Breast epithelium (tissue), 4 donors: ENCODE results near the gene DPEP3. TPM values are rescaled to one million over a fixed set of nuclear protein-coding genes. Genes with fewer than 3 reads are reported as not detected.

ENCODE experiments used
- DNase-seq, 2 donors: peaks; one replicate each; pipeline ENCODE4 v3.0.0-alpha.2; 2019; ENCODE audit warnings: low spot score in 2 of 2
- H3K27ac ChIP-seq, 2 donors: fragments of 200-600 bp; sonication (generic) in 1 of 2; one replicate each; pipeline ENCODE4 v1.5.1; 2016 to 2019; ENCODE audit warnings: mild to moderate bottlenecking in 1 of 2
- H3K27me3 ChIP-seq, 2 donors: fragments of 200-600 bp; sonication (generic) in 1 of 2; one replicate each; pipeline versions ENCODE4 v1.5.1 to v1.6.0; 2017 to 2019; ENCODE audit warnings: control low read depth in 1 of 2, mild to moderate bottlenecking in 1 of 2
- H3K36me3 ChIP-seq: fragments of 200-600 bp; one replicate; pipeline ENCODE4 v1.5.1; 2019
- H3K4me1 ChIP-seq, 2 donors: fragments of 200-600 bp; sonication (generic); one replicate each; pipeline ENCODE4 v1.5.1; 2016 to 2019; ENCODE audit warnings: control low read depth in 1 of 2
- H3K4me3 ChIP-seq, 3 donors: fragments of 200-600 bp; sonication (generic); 1 replicate in 2 of 3; 2 replicates in 1 of 3; pipeline ENCODE4 v1.5.1; 2016 to 2019; ENCODE audit warnings: mild to moderate bottlenecking in 3 of 3, moderate library complexity in 2 of 3
- H3K9me3 ChIP-seq, 2 donors: fragments of 200-600 bp; sonication (generic) in 1 of 2; one replicate each; pipeline ENCODE4 v1.5.1; 2016 to 2019; ENCODE audit warnings: control low read depth in 1 of 2
- CTCF ChIP-seq, 3 donors: fragments of 450-650 bp; IDR thresholded peaks; one replicate each; pipeline ENCODE4 v1.5.1; 2016 to 2017; ENCODE audit warnings: antibody characterized with exemption in 3 of 3, mild to moderate bottlenecking in 3 of 3, moderate library complexity in 3 of 3
- POLR2A ChIP-seq: fragments of 450-650 bp; IDR thresholded peaks from one replicate; pipeline ENCODE4 v1.6.1; 2016; ENCODE audit warnings: antibody characterized with exemption, mild to moderate bottlenecking, moderate library complexity
- POLR2AphosphoS5 ChIP-seq, 3 donors: sonication (generic); formaldehyde crosslinking; IDR thresholded peaks; one replicate each; pipeline ENCODE4 v1.6.1; 2017; ENCODE audit warnings: antibody characterized with exemption in 3 of 3
- intact Hi-C: fragments of 100-400 bp; cut with DNase I; formaldehyde crosslinking; loops from one replicate; pipeline ENCODE4 v1.15.1; 2023; ENCODE audit warnings: low total_unique reads
- total RNA-seq, 3 donors: library from RNA; depleted of rRNA; stranded (reverse); fragments of >200 nt; gene quantifications; one replicate each; pipeline ENCODE4 v1.1.0, GENCODE V29; 2016

The DPEP3 gene
- total RNA-seq, 3 donors from 2014 or later, result 0.29 TPM; not detected in 2

- no peaks in the 10 kb centered on the region for H3K27me3 ChIP-seq
- TF ChIP-seq CTCF (IDR thresholded peaks at IDR 0.05) (no peak), POLR2A (no peak), POLR2AphosphoS5 (IDR thresholded peaks at IDR 0.05) (no peak)
- intact Hi-C loops, result no loop called here
- H3K9me3 ChIP-seq, result no peaks in the 10 kb centered on the region
- peak within 1 kb of the TSS; percentile 84 to 89 (median 86) for H3K4me3 ChIP-seq
- no peak for DNase-seq
- no peaks in the 10 kb centered on the region for H3K36me3 ChIP-seq
- peak within 1 kb of the TSS; percentile 89 to 98 for H3K27ac ChIP-seq
- peaks cover 9 to 12% of the 10 kb centered on the region in 2 donors for H3K4me1 ChIP-seq
Measured at GRCh38 chr16:67936124-67936879, 44.0 kb downstream of the DPEP3 start, which contains the start of gene PSMB10. Gene PSMB10, minus strand, starts transcription at chr16:67936850. Its CDS starts 101 bp downstream, at chr16:67936749.

GRCh38 chr16:67935402-67936123 is 44.7 kb downstream of the DPEP3 start:
- TF ChIP-seq POLR2A (peak; percentile 77), POLR2AphosphoS5 (IDR thresholded peaks at IDR 0.05) (peak; percentile 86 to 92 (median 90)), CTCF (IDR thresholded peaks at IDR 0.05) (peak in 1 of 3 donors; percentile 8)
- peak overlapping the region; percentile 84 to 89 (median 86) for H3K4me3 ChIP-seq
- no peaks in the 10 kb centered on the region for H3K9me3 ChIP-seq
- H3K36me3 ChIP-seq, result no peaks in the 10 kb centered on the region
- intact Hi-C loops, result no loop called here
- no peaks in the 10 kb centered on the region for H3K27me3 ChIP-seq
- H3K4me1 ChIP-seq, result peaks cover 9 to 12% of the 10 kb centered on the region in 2 donors
- peak; percentile 95 to 97 for DNase-seq
- H3K27ac ChIP-seq, result peak overlapping the region; percentile 89 to 98

- H3K4me3 ChIP-seq, result peak overlapping the region; percentile 84 to 89 (median 86)
- intact Hi-C loops, result no loop called here
- H3K4me1 ChIP-seq, result peaks cover 9 to 12% of the 10 kb centered on the region in 2 donors
- no peaks in the 10 kb centered on the region for H3K9me3 ChIP-seq
- H3K27ac ChIP-seq, result peak overlapping the region; percentile 89 to 98
- TF ChIP-seq POLR2AphosphoS5 (IDR thresholded peaks at IDR 0.05) (no peak), POLR2A (no peak), CTCF (IDR thresholded peaks at IDR 0.05) (no peak)
- no peaks in the 10 kb centered on the region for H3K27me3 ChIP-seq
- no peak for DNase-seq
- H3K36me3 ChIP-seq, result no peaks in the 10 kb centered on the region
Measured at GRCh38 chr16:67935101-67935401, 45.2 kb downstream of the DPEP3 start.

DNA sequence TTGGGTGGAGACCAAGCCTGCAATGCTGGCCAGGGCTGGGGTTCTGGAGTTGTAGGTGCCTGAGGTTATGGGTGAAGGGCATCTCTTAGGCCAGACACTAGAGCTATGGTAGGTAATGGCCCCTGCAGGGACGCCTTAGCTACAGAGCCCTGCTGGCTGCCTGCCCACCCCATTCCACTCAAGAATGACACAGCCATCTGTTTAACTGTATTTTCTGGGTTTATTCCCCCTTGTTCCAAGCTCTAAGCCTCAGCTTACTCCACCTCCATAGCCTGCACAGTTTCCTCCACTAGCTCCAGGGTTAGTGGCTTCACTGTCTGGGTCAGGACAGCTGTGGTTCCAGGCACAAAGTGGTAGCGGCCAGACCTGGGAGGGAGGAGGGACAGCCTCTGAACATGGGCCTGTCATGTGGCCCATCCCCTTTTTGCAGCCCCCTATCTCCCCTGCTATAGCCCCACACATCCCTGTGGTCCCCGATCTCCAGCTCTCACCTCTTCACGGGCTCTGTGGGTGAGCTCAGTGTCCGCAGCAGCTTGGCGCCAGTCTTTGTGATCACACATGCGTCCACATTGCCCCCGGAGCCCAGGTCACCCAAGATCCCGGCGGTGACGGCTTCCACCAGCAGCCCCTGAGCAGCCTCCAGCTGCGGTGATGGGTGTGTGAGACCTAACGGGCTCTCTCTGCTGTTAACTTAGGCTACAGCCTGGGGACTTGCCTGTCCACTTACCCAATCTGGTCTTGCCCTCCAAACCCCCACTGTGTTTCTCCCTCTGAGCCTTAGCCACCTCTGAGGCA is 45.8 kb downstream of the DPEP3 start:
- TF ChIP-seq POLR2A, result no peak
- peaks cover 9 to 12% of the 10 kb centered on the region in 2 donors for H3K4me1 ChIP-seq
- intact Hi-C loops, result no loop called here
- no peaks in the 10 kb centered on the region for H3K27me3 ChIP-seq
- DNase-seq, result no peak
- no peaks in the 10 kb centered on the region for H3K36me3 ChIP-seq
- H3K9me3 ChIP-seq, result no peaks in the 10 kb centered on the region
- peak overlapping the region in 2 of 3 donors; percentile 86 to 89 for H3K4me3 ChIP-seq
- H3K27ac ChIP-seq, result peak overlapping the region in 1 of 2 donors; percentile 89

GRCh38 chr16:67933805-67934204 is 46.5 kb downstream of the DPEP3 start:
- no peaks in the 10 kb centered on the region for H3K9me3 ChIP-seq
- TF ChIP-seq POLR2A (no peak), CTCF (IDR thresholded peaks at IDR 0.05) (no peak), POLR2AphosphoS5 (IDR thresholded peaks at IDR 0.05) (no peak)
- intact Hi-C loops, result no loop called here

More at GRCh38 chr16:67933805-67934204, 46.5 kb downstream of the DPEP3 start:
- no peaks in the 10 kb centered on the region for H3K27me3 ChIP-seq
- no peaks in the 10 kb centered on the region for H3K36me3 ChIP-seq
- peaks cover 9 to 12% of the 10 kb centered on the region in 2 donors for H3K4me1 ChIP-seq
- H3K27ac ChIP-seq, result no peak overlapping the region
- no peak overlapping the region for H3K4me3 ChIP-seq
- no peak for DNase-seq
